SIG-M5 treated with dmso at 0.1 percent for 504 hours (cell line): ENCODE data around the gene SPNS1.
"Not testable (repeated sequence)": the region's sequence is repeated elsewhere in the genome, so short reads cannot be mapped to it uniquely, and the experiment has no call there.

Experiments
- DNase-seq: peaks from one replicate; lab custom pipeline; 2025; ENCODE audit not compliant: unreplicated experiment; lab: John Stamatoyannopoulos, UW

Gene SPNS1

DNA sequence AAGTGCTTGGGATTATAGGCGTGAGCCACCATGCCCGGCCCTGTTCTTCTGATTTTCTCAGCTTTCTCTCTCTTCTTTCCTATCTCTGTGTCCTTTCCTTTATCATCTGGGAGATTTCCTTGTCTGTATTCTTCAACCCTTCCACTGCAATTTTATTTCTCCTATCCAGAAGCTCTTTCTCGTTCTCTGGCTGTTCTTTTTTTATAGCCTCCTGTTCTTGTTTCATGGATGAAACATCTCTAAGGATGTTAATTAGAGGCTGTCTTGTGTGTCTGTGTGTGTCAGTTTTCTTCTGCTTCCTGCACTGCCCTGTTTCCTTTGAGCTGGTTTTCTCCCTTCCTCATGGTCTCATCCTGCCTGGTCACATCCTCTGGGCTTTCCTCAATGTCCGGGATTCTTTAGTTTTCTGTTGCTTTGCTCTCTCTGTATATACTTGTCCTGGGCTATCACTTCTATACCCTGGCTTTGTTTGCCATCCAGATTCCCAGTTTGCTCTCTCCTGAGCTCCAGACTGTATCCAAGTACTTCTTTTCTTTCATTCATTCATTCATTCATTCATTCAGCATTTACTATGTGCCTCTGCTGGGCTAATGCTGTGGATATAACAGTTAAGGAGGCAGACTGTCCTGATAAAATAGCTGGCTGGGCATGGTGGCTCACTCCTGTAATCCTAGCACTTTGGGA is 12.7 kb downstream of the SPNS1 start:
- no peak for DNase-seq

DNA sequence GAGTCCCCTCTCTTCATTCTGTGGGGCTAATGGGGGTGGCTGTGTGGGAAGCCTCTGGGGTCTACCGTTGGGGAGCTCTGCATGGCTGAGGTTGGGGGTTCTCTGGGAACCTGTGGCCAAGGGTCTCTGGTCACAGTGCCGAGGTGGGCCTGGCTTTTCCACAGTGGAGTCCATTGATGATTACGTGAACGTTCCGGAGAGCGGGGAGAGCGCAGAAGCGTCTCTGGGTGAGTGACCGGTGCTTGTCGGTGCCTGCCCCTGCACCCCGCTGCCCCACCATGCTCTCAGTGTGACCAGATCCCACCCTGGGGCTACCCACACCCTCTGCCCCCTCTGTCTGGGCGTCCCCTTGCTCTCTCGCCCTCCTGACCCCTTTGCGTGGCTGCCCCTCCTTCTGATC is 14.8 kb downstream of the SPNS1 start:
- DNase-seq, result no peak

DNA sequence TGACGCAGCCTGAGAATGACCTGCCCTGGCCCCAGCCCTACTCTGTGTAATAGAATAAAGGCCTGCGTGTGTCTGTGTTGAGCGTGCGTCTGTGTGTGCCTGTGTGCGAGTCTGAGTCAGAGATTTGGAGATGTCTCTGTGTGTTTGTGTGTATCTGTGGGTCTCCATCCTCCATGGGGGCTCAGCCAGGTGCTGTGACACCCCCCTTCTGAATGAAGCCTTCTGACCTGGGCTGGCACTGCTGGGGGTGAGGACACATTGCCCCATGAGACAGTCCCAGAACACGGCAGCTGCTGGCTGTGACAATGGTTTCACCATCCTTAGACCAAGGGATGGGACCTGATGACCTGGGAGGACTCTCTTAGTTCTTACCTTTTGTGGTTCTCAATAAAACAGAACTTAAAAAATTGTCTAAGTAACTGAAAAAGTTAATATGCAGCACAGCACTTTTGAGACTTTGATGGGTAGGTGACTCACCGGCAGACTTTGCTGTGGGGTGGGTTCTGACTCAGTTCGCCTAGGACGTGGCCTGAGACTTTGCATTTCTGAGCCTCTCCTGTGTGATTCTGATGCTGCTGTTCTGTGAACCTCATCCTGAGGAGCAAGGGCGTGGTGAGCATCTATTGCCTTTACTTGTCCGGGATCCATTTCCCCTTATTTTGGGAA is 15.9 kb downstream of the SPNS1 start:
- DNase-seq, result no peak

DNA sequence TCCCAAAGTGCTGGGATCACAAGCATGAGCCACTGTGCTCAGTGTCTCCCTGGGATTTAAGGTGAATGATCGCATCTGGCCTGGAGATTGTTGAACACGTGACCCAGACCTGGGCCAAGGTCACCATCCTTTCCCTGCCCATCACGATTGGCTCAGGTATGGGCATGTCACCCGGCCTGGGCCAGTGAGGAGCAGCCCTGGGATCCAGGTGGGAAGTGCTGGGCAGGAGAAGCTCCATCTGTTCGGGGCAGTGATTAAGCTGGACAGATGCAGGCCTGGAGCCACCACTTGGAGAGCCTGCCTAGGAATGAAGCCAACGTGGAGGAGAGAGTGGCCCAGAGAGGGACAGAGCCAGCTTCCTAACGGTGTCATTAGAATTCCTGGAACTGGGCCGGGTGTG is 17.1 kb downstream of the SPNS1 start:
- no peak for DNase-seq

DNA sequence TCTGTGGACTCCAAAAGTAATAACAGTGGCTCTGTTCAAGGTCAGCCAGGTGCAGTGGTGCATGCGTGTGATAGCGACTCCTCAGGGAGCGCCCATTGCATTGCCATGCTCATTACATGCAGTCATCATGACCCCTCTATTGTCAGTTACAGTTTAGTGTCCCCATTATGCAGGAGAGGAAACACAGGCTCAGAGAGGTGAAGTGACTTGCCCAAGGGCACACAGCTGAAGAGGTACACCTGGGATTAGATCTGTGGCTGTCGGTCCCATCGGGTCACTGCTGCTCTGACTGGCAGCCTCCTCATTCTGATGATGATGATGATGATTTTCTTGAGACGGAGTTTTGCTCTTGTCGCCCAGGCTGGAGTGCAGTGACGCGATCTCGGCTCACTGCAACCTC is 17.9 kb downstream of the SPNS1 start:
- DNase-seq, result no peak

DNA sequence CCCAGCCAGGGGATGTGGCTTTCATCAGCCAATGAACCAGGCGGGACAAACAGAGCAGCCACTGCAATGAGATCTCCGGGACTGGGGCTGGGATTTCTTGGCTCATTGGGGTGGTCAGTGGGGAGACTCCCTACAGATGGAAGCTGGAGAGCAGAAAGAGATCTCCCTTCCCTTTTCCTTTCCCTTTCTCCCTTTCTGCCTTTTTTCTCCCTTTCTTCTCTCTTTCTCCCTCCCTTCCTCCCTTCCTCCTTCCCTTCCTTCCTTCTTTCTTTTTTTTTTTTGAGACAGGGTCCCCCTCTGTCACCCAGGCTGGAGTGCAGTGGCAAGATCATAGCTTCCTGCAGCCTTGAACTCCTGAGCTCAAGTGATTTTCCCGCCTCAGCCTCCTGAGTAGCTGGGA is 24.3 kb downstream of the SPNS1 start:
- no peak for DNase-seq

DNA sequence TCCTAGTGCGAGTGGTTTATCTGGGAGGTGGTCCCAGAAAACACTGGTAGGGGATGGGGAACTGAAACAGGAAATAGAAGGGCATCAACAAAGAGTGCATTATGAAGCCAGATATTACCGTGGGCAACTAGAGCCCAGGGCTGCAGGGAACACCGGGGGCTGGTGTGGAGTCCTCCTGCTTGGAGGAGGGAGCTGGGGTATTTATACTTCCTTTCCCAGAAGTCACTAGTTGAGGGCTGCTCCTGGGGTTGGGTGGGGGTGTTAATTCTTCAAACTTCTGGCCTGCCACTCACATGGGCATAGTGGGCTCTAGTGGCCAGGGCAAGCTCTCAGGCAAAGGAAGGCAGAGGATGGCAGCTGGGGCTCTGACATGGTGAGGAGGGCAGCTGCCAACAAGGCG is 25.0 kb downstream of the SPNS1 start:
- DNase-seq, result no peak

DNA sequence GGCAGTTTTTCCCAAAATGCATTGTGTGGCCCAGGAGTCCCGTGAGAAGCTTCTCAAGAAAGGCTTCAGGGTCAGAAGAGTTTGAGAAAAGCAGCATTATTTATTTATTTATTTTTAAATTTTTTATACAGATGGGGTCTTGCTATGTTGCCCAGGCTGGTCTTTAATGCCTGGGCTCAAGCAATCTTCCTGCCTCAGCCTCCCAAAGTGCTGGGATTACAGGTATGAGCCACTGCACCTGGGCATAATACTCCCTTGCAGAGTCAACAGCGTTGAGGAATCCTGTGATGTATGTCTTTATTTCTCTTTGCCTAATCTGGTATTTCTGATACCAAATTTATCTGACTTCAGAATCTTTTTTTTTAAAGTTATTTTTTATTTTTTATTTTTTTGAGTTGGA is 25.4 kb downstream of the SPNS1 start:
- DNase-seq, result no peak

DNA sequence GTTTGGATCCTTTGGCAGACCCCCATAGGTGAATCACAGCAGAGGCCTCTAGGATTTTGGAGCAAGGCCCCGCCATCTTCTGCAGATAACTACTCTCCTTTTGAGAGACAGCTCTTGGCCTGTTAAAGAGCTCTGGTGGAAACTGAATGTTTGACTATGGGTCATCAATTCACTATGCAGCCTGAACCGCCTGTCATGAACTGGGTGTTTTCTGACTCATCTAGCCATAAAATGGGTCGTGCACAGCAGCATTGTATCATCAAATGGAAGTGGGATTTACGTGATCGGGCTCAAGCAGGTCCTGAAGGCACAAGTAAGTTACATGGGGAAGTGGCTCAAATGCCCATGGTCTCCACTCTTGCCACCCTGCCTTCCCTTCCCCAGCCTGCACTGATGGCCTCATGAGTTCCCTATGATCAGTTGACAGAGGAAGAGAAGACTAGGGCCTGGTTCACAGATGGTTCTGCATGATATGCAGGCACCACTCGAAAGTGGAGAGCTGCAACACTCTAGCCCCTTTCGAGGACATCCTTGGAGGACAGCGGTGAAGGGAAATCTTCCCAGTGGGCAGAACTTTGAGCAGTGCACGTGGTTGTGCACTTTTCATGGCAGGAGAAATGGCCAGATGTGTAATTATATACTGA is 30.0 kb downstream of the SPNS1 start:
- not testable (repeated sequence) for DNase-seq

DNA sequence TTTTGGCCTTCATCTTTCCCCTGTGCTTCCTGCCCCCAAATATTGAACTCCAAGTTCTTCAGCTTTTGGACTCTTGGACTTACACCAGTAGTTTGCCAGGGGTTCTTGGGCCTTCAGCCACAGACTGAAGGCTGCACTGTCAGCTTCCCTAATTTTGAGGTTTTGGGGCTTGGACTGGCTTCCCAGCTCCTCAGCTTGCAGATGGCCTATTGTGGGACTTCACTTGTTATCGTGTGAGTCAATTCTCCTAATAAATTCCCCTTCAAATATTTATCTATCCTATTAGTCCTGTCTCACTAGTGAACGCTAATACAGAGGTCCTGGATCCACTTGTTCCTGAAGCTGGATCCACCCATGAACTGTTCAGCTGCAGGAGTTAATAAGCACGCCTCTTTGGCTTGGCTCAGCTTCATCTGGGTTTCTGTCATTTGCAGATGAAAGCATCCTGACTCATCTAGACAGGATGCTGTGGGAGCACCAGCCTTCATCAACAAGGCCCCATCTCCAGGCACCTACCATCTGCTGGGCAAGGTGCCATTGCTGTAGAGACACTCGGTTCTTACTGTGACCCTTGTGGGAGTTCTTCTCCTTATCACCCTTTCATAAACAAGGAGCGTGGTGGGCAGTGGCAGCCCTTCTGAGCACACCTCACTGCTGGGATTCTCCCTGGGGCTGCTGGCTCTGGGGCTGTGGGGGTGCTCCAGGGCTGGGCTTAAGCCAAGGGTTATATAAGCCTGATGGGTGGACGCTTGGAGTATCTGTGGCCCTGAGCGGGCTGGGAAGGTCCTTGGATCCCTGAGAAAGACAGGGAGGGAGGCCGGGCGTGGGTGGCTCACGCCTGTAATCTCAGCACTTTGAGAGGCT is 33.4 kb downstream of the SPNS1 start:
- DNase-seq, result no peak

DNA sequence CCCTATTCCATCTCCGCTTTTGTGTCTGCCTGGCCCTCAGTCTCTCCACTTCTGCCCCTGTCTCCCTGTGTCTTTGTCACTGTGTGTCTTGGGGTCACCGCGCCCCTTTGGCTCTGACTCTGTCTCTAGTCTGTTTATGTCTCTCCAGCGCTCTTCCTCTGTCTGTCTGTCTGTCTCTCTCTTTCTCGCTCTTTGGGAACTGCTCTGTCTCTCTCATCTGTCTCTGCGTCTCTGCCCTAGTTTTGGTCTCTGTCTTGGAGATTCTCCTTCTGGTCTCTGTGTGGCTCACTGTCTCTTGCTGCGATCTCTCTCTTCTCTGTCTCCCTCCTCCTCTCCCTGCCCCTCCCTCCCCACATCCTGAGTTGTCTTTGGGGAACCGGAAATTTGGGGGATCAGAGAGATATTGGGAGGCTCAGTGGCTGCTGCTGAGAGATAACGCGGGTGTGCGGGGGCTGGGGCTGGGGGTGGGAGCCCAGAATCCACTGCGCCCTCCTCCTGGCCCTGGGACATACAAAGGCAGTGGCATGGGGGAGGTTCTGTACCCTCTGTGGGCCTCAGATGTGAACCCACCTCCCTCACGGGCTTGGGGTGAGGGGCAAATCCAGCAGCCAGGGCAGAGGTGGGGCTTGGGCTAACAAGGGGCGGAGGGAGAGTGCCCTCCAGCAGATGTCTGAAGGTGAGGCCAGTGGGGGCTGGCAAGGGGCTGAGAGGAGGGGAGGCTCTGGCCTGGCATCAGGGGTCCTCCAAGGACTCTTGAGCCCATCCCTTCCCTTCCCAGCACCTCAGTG is 34.7 kb downstream of the SPNS1 start:
- DNase-seq, result no peak

DNA sequence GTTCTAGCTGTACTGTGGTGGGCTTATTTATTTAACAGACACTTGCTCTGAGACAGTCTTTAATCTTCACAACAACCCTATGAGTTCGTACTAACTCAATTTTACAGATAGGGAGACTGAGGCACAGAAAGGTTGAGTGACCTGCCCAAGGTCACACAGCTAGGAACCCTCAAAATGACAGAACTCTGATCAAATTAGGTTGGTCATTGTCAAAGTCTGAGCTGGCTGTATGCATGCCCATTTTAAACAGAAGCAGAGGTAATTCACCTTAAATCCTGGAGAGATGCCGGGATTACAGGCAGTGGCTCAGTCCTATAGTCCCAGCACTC is 35.2 kb downstream of the SPNS1 start:
- no peak for DNase-seq

DNA sequence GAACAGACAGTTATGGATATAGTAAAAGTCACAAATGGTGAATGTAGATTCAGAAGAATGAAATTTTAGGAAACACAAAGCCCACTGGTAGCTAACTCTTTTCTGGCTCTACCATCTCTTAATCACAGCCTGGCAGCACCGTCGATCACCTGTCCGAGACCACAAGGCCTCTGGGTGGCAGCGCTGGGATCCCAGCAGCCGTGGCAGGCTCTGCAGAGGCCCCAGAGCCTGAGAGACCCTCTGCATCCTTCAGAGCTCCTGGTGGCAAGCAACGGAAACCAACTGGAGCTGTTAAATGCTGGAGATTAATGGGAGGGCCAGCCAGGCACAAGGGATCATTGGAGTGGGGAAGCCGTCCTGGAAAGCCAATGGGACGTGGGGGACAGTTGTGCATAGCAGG is 36.5 kb downstream of the SPNS1 start:
- DNase-seq, result no peak

DNA sequence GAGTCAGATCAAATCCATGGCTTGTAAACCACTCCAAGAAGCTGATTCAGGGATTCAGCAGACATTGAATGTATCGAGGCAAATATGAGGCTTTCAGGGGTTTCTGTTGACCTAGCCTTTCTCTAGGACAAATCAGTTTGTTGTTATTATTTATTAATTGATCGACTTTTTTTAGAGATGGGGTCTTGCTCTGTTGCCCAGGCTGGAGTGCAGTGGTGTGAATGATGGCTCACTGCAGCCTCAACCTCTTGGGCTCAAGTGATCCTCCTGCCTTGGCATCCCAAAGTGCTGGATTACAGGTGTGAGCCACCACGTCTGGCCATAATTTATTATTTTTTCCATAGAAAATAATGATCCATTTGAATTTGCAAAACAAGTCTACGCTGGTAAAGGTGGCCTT is 37.3 kb downstream of the SPNS1 start:
- DNase-seq, result no peak

DNA sequence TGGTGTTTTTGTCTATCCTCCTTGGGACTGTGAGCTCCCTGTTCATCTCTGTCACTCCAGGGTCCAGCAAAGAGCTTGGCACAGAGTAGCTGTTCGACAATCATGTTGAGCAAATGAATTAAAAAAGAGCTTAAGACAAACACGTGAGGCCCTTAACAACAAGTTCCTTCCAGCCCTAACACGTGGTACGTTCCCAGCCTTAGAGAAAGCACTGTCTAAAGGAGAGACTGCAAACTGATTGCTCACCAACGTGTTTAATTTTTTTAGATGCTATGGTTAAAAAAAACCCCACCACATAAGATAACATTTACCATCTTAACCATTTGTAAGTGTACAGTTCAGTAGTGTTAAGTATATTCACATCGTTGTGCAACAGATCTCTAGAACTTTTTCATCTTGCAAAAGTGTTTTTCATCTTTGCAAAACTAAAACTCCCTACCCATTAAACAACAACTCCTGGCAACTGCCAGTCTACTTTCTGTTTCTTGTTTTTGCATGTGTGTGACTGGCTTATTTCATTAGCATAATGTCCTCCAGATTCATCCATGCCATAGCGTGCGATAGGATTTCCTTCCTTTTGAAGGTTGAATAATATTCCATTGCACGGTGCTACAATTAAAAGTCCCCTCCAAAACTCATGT is 38.5 kb downstream of the SPNS1 start:
- no peak for DNase-seq

DNA sequence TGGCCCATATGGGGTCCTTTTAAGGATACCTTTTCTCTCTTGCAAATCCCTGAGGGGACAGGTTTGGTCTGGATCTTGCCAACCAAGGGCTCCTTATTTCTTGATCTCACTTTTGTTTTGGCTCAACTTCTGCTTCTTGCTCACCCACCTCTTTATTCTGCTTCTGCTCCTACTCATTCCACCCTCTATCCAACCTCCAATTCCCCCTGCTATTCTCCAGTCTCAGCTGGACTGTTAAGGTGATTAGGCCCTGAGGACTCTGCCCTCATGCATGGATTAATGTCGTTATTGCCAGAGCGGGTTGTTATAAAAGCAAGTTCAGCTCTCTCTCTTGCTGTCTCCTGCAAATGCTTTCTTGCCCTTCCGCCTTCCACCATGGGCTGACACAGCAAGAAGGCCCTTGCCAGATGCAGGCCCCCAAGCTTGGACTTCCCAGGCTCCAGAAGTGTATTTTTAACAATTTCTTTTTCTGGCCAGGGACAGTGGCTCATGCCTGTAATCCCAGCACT is 40.0 kb downstream of the SPNS1 start:
- no peak for DNase-seq

DNA sequence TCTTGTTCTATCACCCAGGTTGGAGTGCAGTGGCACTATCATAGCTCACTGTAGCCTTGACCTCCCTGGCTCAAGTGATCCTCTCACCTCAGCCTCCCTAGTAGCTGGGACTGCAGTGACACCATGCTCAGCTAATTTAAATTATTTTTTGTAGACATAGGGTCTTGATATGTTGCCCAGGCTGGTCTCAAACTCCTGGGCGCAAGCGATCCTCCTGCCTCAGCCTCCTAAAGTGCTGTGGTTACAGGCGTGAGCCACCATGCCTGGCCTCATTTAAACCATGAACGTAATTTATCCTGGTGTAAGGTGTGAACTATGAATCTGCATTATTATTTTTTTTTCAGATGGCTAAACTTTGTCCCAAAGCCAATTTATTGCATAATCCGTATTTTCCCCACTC is 47.6 kb downstream of the SPNS1 start:
- DNase-seq, result no peak

DNA sequence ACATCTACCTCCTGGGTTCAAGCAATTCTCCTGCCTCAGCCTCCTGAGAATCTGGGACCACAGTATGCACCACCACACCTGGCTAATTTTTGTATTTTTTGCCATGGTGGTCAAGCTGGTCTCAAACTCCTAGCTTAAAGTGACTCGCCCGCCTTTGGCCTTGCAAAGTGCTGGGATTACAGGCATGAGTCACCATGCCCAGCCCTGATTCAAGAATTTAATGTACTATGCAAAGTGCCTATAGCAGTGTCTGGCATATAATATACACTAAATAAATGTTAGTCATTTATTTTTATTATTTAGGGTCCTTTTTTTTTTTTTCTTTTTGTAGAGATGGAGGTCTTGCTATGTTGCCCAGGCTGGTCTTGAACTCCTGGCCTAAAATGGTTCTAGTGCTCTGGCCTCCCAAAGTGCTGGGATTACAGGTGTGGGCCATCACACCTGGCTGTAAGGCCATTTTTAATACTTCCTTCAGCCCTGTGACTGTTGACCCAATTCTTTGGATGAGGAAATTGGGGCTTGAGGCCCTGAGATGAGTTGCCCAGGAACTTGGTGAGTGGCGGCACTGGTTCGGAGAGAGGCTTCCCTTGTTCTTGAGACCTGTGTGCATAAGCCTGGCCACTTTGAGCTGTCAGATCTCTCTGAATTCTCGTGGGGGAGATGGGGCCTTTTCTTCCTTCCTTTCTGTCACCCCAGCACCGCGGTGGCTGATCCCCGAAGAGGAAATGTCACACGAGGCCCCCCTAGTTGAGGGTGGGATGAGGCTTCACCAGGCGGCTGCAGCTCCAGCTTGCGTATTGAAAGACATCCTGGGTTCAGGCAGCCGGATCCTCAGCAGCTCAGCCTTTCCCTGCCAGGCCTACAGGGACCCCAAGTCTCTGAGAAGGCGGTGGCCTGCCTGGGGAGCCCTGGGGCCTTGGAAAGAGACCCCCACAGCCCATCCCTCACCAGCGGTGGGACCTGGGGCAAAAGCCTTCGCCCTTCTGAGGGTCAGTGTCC is 49.0 kb downstream of the SPNS1 start:
- DNase-seq, result no peak

DNA sequence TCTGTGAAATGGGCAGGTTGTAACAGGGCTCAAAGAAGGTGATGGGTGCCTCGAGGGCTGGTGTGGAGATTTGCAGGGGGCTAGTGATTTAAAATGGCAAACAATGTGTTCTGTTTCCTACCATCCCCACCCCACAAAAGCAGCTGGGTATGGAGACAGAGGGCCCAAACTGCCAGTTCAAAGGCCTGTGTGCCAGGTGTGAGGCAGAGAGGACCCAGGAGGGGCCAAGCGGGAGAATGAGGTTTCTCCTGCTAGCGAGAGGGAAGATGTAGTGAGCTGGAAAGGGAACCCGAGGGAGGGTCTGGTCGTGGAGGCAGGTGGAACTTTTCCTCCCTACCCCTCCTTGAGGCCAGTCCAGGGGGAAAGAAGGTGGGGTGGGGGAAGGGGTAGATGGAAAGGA is 49.7 kb downstream of the SPNS1 start:
- DNase-seq, result no peak
